Breast epithelium (tissue), 3 donors: ENCODE measurements around the gene ETFA.

Experiments used
- POLR2A ChIP-seq: fragments of 450-650 bp; IDR thresholded peaks from one replicate; pipeline ENCODE4 v1.6.1; 2016; ENCODE audit warnings: antibody characterized with exemption, mild to moderate bottlenecking, moderate library complexity
- POLR2AphosphoS5 ChIP-seq, 3 donors: sonication (generic); formaldehyde crosslinking; IDR thresholded peaks; one replicate each; pipeline ENCODE4 v1.6.1; 2017; ENCODE audit warnings: antibody characterized with exemption in 3 of 3
- TF ChIP-seq, protein P1 (sequence below), 3 donors: fragments of 450-650 bp; IDR thresholded peaks; one replicate each; pipeline ENCODE4 v1.5.1; 2016 to 2017; ENCODE audit warnings: antibody characterized with exemption in 3 of 3, mild to moderate bottlenecking in 3 of 3, moderate library complexity in 3 of 3

GRCh38 chr15:76328958-76329357, 17.7 kb upstream of the ETFA start:
- TF ChIP-seq POLR2A = no peak
- TF ChIP-seq, protein P1, sequence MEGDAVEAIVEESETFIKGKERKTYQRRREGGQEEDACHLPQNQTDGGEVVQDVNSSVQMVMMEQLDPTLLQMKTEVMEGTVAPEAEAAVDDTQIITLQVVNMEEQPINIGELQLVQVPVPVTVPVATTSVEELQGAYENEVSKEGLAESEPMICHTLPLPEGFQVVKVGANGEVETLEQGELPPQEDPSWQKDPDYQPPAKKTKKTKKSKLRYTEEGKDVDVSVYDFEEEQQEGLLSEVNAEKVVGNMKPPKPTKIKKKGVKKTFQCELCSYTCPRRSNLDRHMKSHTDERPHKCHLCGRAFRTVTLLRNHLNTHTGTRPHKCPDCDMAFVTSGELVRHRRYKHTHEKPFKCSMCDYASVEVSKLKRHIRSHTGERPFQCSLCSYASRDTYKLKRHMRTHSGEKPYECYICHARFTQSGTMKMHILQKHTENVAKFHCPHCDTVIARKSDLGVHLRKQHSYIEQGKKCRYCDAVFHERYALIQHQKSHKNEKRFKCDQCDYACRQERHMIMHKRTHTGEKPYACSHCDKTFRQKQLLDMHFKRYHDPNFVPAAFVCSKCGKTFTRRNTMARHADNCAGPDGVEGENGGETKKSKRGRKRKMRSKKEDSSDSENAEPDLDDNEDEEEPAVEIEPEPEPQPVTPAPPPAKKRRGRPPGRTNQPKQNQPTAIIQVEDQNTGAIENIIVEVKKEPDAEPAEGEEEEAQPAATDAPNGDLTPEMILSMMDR (IDR thresholded peaks at IDR 0.05) = no peak
- no peak for TF ChIP-seq POLR2AphosphoS5 (IDR thresholded peaks at IDR 0.05)
